H1 (cell line): ENCODE measurements around the gene DSG2. TPM values are rescaled to one million over a fixed set of nuclear protein-coding genes. Genes with fewer than 3 reads are reported as not detected.

Experiments
- CTCF ChIA-PET: fragments of 300-600 bp; sonication (Branson Sonifier 250); formaldehyde crosslinking; loops from one replicate; lab custom pipeline; 2021; ENCODE audit not compliant: partially characterized antibody; lab: Charles Lee
- POLR2A ChIA-PET: fragments of 300-600 bp; sonication (Branson Sonifier 250); formaldehyde crosslinking; loops from one replicate; lab custom pipeline; 2021; ENCODE audit warnings: inconsistent platforms; ENCODE audit not compliant: partially characterized antibody; lab: Charles Lee
- DNase-seq, 2 experiments: peaks; one replicate each; pipeline versions ENCODE4 v3.0.0 to v3.0.0-alpha.2; 2010 to 2022; ENCODE audit warnings: low spot score in 2 of 2, low read depth in 1 of 2, mixed read lengths in 1 of 2
- FAIRE-seq: peaks from 2 replicates; lab custom pipeline; 2011; peaks lifted over from hg19 to GRCh38; lab: Jason Lieb, UNC
- H2AFZ ChIP-seq: 2 replicates; pipeline ENCODE4 v1.8.1; 2012; ENCODE audit warnings: low read length, inconsistent platforms
- H2AK5ac ChIP-seq: 2 replicates; pipeline ENCODE4 v1.6.1; 2013; ENCODE audit warnings: low read depth, low read length
- H2BK120ac ChIP-seq: replicated peaks from 2 replicates; pipeline ENCODE3; 2013; ENCODE audit warnings: low read depth, low read length, inconsistent platforms
- H2BK12ac ChIP-seq: 2 replicates; pipeline ENCODE4 v1.6.1; 2013; ENCODE audit warnings: low read depth, low read length
- H2BK15ac ChIP-seq: 2 replicates; pipeline ENCODE4 v1.6.1; 2013; ENCODE audit warnings: low read length
- H2BK20ac ChIP-seq: 2 replicates; pipeline ENCODE4 v1.6.1; 2013; ENCODE audit warnings: low read length
- H2BK5ac ChIP-seq: 2 replicates; pipeline ENCODE4 v1.6.1; 2013; ENCODE audit warnings: low read depth, low read length
- H3K14ac ChIP-seq: 2 replicates; pipeline ENCODE4 v1.6.1; 2013; ENCODE audit warnings: inconsistent platforms; ENCODE audit not compliant: insufficient read length
- H3K18ac ChIP-seq: 2 replicates; pipeline ENCODE4 v1.6.1; 2013; ENCODE audit warnings: low read length; ENCODE audit errors: extremely low read depth
- H3K23ac ChIP-seq: 2 replicates; pipeline ENCODE4 v1.6.1; 2013; ENCODE audit warnings: inconsistent platforms; ENCODE audit not compliant: insufficient read length
- H3K23me2 ChIP-seq: 2 replicates; pipeline ENCODE4 v1.6.1; 2013; ENCODE audit warnings: low read depth, low read length
- H3K27ac ChIP-seq: 2 replicates; pipeline ENCODE4 v1.6.1; 2011; ENCODE audit warnings: low read depth, low read length, inconsistent platforms
- H3K27me3 ChIP-seq, 4 experiments: replicated peaks in 1 of 4; 1 replicate in 1 of 4; 2 replicates in 3 of 4; pipeline versions ENCODE4 v1.6.1 to v1.8.1; 2011 to 2013; ENCODE audit warnings: low read length in 3 of 4, mild to moderate bottlenecking in 3 of 4, inconsistent platforms in 2 of 4, mixed read lengths in 2 of 4, moderate library complexity in 1 of 4; ENCODE audit not compliant: control insufficient read depth in 3 of 4, insufficient read depth in 3 of 4; ENCODE audit errors: extremely low read depth in 1 of 4
- H3K36me3 ChIP-seq, 4 experiments: 2 replicates each; pipeline versions ENCODE4 v1.6.1 to v1.8.1; 2011 to 2013; ENCODE audit warnings: mild to moderate bottlenecking in 4 of 4, low read length in 3 of 4, moderate library complexity in 2 of 4, control low read depth in 1 of 4, inconsistent platforms in 1 of 4; ENCODE audit not compliant: insufficient read depth in 4 of 4, control insufficient read depth in 2 of 4
- H3K4ac ChIP-seq: replicated peaks from 2 replicates; pipeline ENCODE3; 2013; ENCODE audit warnings: low read length, low read depth, mixed read lengths, inconsistent platforms; ENCODE audit not compliant: insufficient read length
- H3K4me1 ChIP-seq, 4 experiments: replicated peaks in 1 of 4; 1 replicate in 1 of 4; 2 replicates in 3 of 4; pipeline versions ENCODE4 v1.6.1 to v1.8.1; 2011 to 2013; ENCODE audit warnings: low read length in 3 of 4, inconsistent platforms in 2 of 4, mixed read lengths in 1 of 4; ENCODE audit not compliant: insufficient read depth in 4 of 4, control insufficient read depth in 3 of 4
- H3K4me2 ChIP-seq, 2 experiments: 2 replicates each; pipeline versions ENCODE4 v1.6.1 to v1.8.1; 2011 to 2013; ENCODE audit warnings: low read depth in 2 of 2, low read length in 2 of 2, control low read depth in 1 of 2, inconsistent platforms in 1 of 2, mild to moderate bottlenecking in 1 of 2; ENCODE audit not compliant: insufficient read depth in 1 of 2
- H3K4me3 ChIP-seq, 4 experiments: fragments of 200-600, 300-600 bp in 1 of 4; sonication (generic), shearing (Covaris generic), sonication (Bioruptor Twin) in 1 of 4; 2 replicates each; pipeline versions ENCODE4 v1.5.1 to v1.8.1; 2011 to 2016; ENCODE audit warnings: low read length in 4 of 4, low read depth in 3 of 4, control low read depth in 2 of 4, inconsistent platforms in 2 of 4, mild to moderate bottlenecking in 2 of 4, mixed read lengths in 1 of 4, moderate library complexity in 1 of 4; ENCODE audit not compliant: insufficient read depth in 2 of 4; ENCODE audit errors: extremely low read depth in 1 of 4
- H3K56ac ChIP-seq: replicated peaks from 2 replicates; pipeline ENCODE3; 2013; ENCODE audit warnings: low read depth, mild to moderate bottlenecking, mixed read lengths, low read length, inconsistent platforms; ENCODE audit not compliant: insufficient read length
- H3K79me1 ChIP-seq: 2 replicates; pipeline ENCODE4 v1.6.1; 2013; ENCODE audit warnings: low read depth, low read length, control low read depth
- H3K79me2 ChIP-seq, 2 experiments: 2 replicates each; pipeline versions ENCODE4 v1.6.1 to v1.8.1; 2012 to 2013; ENCODE audit warnings: low read length in 2 of 2, mild to moderate bottlenecking in 2 of 2, inconsistent platforms in 1 of 2; ENCODE audit not compliant: insufficient read depth in 2 of 2, control insufficient read depth in 1 of 2
- H3K9ac ChIP-seq, 4 experiments: replicated peaks in 1 of 4; 1 replicate in 1 of 4; 2 replicates in 3 of 4; pipeline versions ENCODE4 v1.6.1 to v1.8.1; 2011 to 2013; ENCODE audit warnings: low read depth in 3 of 4, low read length in 3 of 4, control low read depth in 2 of 4, mild to moderate bottlenecking in 2 of 4, moderate library complexity in 2 of 4, inconsistent platforms in 1 of 4; ENCODE audit errors: extremely low read depth in 1 of 4
- H3K9me3 ChIP-seq, 2 experiments: 2 replicates each; pipeline versions ENCODE4 v1.6.1 to v1.8.1; 2012 to 2013; ENCODE audit warnings: mild to moderate bottlenecking in 2 of 2, moderate library complexity in 2 of 2, control low read depth in 1 of 2, inconsistent platforms in 1 of 2, low read depth in 1 of 2, low read length in 1 of 2, mixed read lengths in 1 of 2; ENCODE audit not compliant: insufficient read depth in 2 of 2
- H4K20me1 ChIP-seq, 2 experiments: replicated peaks in 1 of 2; 2 replicates each; pipeline versions ENCODE3 to v1.8.1; 2011 to 2013; ENCODE audit warnings: inconsistent platforms in 2 of 2, low read length in 2 of 2, mild to moderate bottlenecking in 1 of 2; ENCODE audit not compliant: insufficient read depth in 2 of 2, control insufficient read depth in 1 of 2
- H4K5ac ChIP-seq: 2 replicates; pipeline ENCODE4 v1.6.1; 2013; ENCODE audit warnings: low read length, low read depth, mixed read lengths, inconsistent platforms; ENCODE audit not compliant: insufficient read length
- H4K8ac ChIP-seq: 2 replicates; pipeline ENCODE4 v1.8.0; 2013; ENCODE audit warnings: mild to moderate bottlenecking, moderate library complexity, low read length, inconsistent platforms; ENCODE audit not compliant: insufficient read depth; ENCODE audit errors: extremely low read depth
- H4K91ac ChIP-seq: replicated peaks from 2 replicates; pipeline ENCODE3; 2013; ENCODE audit warnings: low read length, mixed read lengths, inconsistent platforms; ENCODE audit not compliant: insufficient read length
- BCL11A ChIP-seq, 2 experiments: IDR thresholded peaks; one replicate each; pipeline ENCODE4 v1.6.1; 2011; ENCODE audit warnings: low read depth in 2 of 2, low read length in 2 of 2, mild to moderate bottlenecking in 2 of 2
- CBX5 ChIP-seq: fragments of 300-800, 300-1000 bp; sonication (generic); IDR thresholded peaks from 2 replicates; pipeline ENCODE4 v1.7.1; 2016; ENCODE audit warnings: antibody characterized with exemption, low read length, low read depth
- CTBP2 ChIP-seq: IDR thresholded peaks from 2 replicates; pipeline ENCODE4 v1.7.0; 2011; ENCODE audit warnings: borderline replicate concordance, mild to moderate bottlenecking, moderate library complexity, mixed read lengths, low read length; ENCODE audit not compliant: insufficient read depth, insufficient read length
- EP300 ChIP-seq, 2 experiments: IDR thresholded peaks; 1 replicate in 1 of 2; 2 replicates in 1 of 2; pipeline ENCODE4 v1.6.1; 2011 to 2012; ENCODE audit warnings: low read depth in 2 of 2, low read length in 2 of 2, mild to moderate bottlenecking in 2 of 2, borderline replicate concordance in 1 of 2, inconsistent platforms in 1 of 2, moderate library complexity in 1 of 2
- KDM1A ChIP-seq: fragments of 200-600, 300-600 bp; sonication (generic); IDR thresholded peaks from 2 replicates; pipeline ENCODE4 v1.7.1; 2016; ENCODE audit warnings: mild to moderate bottlenecking, low read length, borderline replicate concordance
- KDM5A ChIP-seq: fragments of 200-600 bp; IDR thresholded peaks from 2 replicates; pipeline ENCODE4 v1.7.1; 2012; ENCODE audit warnings: mild to moderate bottlenecking, low read length, inconsistent platforms, mixed read lengths
- POU5F1 ChIP-seq: IDR thresholded peaks from 2 replicates; pipeline ENCODE4 v1.6.1; 2011; ENCODE audit warnings: low read depth, mild to moderate bottlenecking, low read length, moderate library complexity
- RNF2 ChIP-seq: fragments of 200-900, 300-1000 bp; sonication (generic); IDR thresholded peaks from 2 replicates; pipeline ENCODE4 v1.7.1; 2016; ENCODE audit warnings: borderline replicate concordance, low read depth, mild to moderate bottlenecking, antibody characterized with exemption, low read length; ENCODE audit not compliant: poor library complexity, severe bottlenecking; ENCODE audit errors: missing control alignments
- YY1 ChIP-seq: IDR thresholded peaks from 2 replicates; pipeline ENCODE4 v1.6.1; 2011; ENCODE audit warnings: low read depth, mild to moderate bottlenecking, low read length
- WGBS, 2 experiments: shearing (Covaris generic) in 1 of 2; methylation state at CpG; one replicate each; pipeline versions ENCODE4 v1.1.6 to v1.1.7; 2013 to 2015; ENCODE audit warnings: low lambda C conversion rate in 2 of 2, mixed read lengths in 2 of 2, inconsistent platforms in 1 of 2, low coverage in 1 of 2, missing lambda C conversion rate in 1 of 2; ENCODE audit not compliant: insufficient replicate concordance in 2 of 2, insufficient coverage in 1 of 2, insufficient read length in 1 of 2; ENCODE audit errors: extremely low coverage in 1 of 2, missing lambda C conversion rate in 1 of 2; 5-methylcytosine and 5-hydroxymethylcytosine counted together
- polyA plus RNA-seq, 7 experiments: library from polyadenylated mRNA; depleted of rRNA in 3 of 7; stranded (reverse) in 5 of 7; unstranded in 2 of 7; fragments of >200 nt in 5 of 7; fragments of 200-250 nt in 2 of 7; gene quantifications; 1 replicate in 5 of 7; 2 replicates in 1 of 7; 4 replicates in 1 of 7; pipeline versions ENCODE4 v1.2.1 to v1.2.3, GENCODE V29; 2011 to 2013; ENCODE audit warnings: missing spikeins in 2 of 7, mixed read lengths in 2 of 7
- total RNA-seq: library from RNA; stranded (reverse); fragmentation: NEBNext Ultra II Directional; extraction: Animal tissue kit (Norgen Biotek cat#: 25700); gene quantifications from 2 replicates; pipeline ENCODE4 v1.2.1, GENCODE V29; 2021
- TF ChIP-seq, protein P1 (sequence below): IDR thresholded peaks from 2 replicates; pipeline ENCODE4 v1.6.1; 2011; ENCODE audit warnings: low read length, improper control_type of control experiment

Gene DSG2
- total and polyA plus RNA-seq, 2 of the 8 experiments (the other 6 are each of a cell fraction or from before 2014, with no cell fraction given), result 60.1 to 144 TPM

DNA sequence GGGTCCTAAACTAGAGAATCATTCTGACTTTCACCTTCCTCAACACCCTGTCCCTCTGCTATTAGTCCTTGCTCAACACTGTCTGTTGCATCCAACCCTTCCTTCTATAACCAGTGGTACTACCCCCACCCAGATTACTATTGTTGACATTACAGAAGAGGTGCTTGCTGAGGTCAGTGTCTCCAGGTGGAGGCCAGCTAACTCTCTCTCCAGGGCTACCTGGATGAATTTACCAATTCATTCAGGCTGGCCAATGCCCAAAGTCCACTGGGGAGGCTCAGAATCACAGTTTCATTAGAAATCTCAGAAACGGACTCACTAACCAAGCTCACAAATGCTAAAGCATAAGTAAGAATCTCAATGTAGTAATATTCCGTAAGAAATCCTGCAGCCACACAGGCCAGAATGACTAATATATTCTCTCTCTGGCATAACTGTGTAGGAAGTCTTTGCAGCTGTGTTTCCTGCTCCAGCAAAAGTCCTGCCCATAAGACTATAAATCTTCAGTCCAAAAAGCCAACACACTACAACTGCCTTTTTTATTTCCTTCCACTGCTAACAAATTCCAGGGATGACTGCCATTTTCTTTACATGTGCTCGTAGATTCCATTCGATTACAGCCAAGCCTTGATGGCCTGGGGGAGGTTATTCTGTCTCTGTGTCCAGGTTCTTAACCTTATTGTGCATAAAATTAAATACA lies 83.7 kb downstream of the DSG2 start:
- Histone ChIP-seq H3K9ac (no peak overlapping the region), H2AK5ac (no peak overlapping the region), H4K20me1 (no peaks in the 10 kb centered on the region), H4K91ac (no peak overlapping the region), H3K79me2 (no peaks in the 10 kb centered on the region), H4K8ac (no peak overlapping the region), H3K14ac (no peak overlapping the region), H3K9me3 (no peaks in the 10 kb centered on the region), H2AFZ (0 out of 2 replicates have a peak overlapping the region, but pooled peaks have one; percentile 10), H2BK15ac (no peak overlapping the region), H3K4me1 (no peaks in the 10 kb centered on the region), H2BK20ac (no peak overlapping the region), H3K79me1 (no peaks in the 10 kb centered on the region), H3K4ac (no peak overlapping the region), H4K5ac (no peak overlapping the region), H3K23ac (no peak overlapping the region), H3K4me3 (no peak overlapping the region), H3K18ac (no peak overlapping the region), H3K23me2 (no peaks in the 10 kb centered on the region), H3K27me3 (peaks cover 0 to 1% (median 0%) of the 10 kb centered on the region in 4 experiments; a peak in 1 of 7 replicates), H3K36me3 (no peaks in the 10 kb centered on the region), H3K27ac (no peak overlapping the region), H3K4me2 (no peak overlapping the region), H2BK12ac (no peak overlapping the region), H2BK5ac (no peak overlapping the region), H3K56ac (no peak overlapping the region), H2BK120ac (no peak overlapping the region)
- ChIA-PET POLR2A (no interaction called here), CTCF (no interaction called here)
- FAIRE-seq (no peak), DNase-seq (no peak)
- WGBS, 2 experiments, result 87% methylated on average over 4 of the region's 4 CpGs; no CpG with 5 or more reads in 1 of the 2 experiments
- TF ChIP-seq BCL11A (IDR thresholded peaks at IDR 0.05; ENCODE audit: low read depth in 2 of 2, low read length in 2 of 2), result no peak
- TF ChIP-seq CBX5, result no peak
- no peak for TF ChIP-seq KDM1A
- TF ChIP-seq RNF2, result no peak
- no peak for TF ChIP-seq EP300 (IDR thresholded peaks at IDR 0.05; ENCODE audit: borderline replicate concordance in 1 of 2, low read depth in 2 of 2, low read length in 2 of 2)
- TF ChIP-seq, protein P1, sequence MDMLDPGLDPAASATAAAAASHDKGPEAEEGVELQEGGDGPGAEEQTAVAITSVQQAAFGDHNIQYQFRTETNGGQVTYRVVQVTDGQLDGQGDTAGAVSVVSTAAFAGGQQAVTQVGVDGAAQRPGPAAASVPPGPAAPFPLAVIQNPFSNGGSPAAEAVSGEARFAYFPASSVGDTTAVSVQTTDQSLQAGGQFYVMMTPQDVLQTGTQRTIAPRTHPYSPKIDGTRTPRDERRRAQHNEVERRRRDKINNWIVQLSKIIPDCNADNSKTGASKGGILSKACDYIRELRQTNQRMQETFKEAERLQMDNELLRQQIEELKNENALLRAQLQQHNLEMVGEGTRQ, result no peak
- TF ChIP-seq POU5F1, result no peak
- no peak for TF ChIP-seq YY1
- TF ChIP-seq KDM5A, result no peak
- no peak for TF ChIP-seq CTBP2
